Measurements from ENCODE around the gene BRPF1.
A peak's percentile ranks its signal among the peaks of the same experiment; 100 is the strongest.

- peak in 1 of 3 donors; percentile 19 for TF ChIP-seq POLR2A (IDR thresholded peaks at IDR 0.05)
- TF ChIP-seq CTCF (IDR thresholded peaks at IDR 0.05 in 8 of 11, conservative IDR thresholded peaks at IDR 0.05 in 3 of 11): peak in 9 of 11 experiments; percentile 9 to 56 (median 42)
Measured at GRCh38 chr3:9792405-9793160, 61.0 kb downstream of the BRPF1 start, which contains the start of the genes ARPC4 and TADA3.

Measured in spleen (tissue), 7 donors.